PC-9 (cell line): ENCODE data around the gene POTEB2.
"Not testable (repeated sequence)": the region's sequence is repeated elsewhere in the genome, so short reads cannot be mapped to it uniquely, and the experiment has no call there.

ENCODE experiments used
- CTCF ChIP-seq: fragments of 200-600 bp; sonication (generic); conservative IDR thresholded peaks from 2 replicates; pipeline ENCODE4 v1.6.1; 2017; ENCODE audit warnings: mixed run types, antibody characterized with exemption, mild to moderate bottlenecking, moderate library complexity
- EZH2 ChIP-seq: fragments of 200-600 bp; sonication (generic); IDR thresholded peaks from 2 replicates; pipeline ENCODE4 v1.8.0; 2017; ENCODE audit warnings: antibody characterized with exemption, low read depth

- TF ChIP-seq CTCF, EZH2: not testable (repeated sequence)
Observed at GRCh38 chr15:20878464-20878863, 12.3 kb upstream of the POTEB2 start.
